ENCODE data around the gene SERPIND1.

GRCh38 chr22:20751185-20751851 lies 22.6 kb upstream of the SERPIND1 start:
- no peak for TF ChIP-seq CTCF (conservative IDR thresholded peaks at IDR 0.05; ENCODE audit: low read length)
- TF ChIP-seq EZH2phosphoT487 (IDR thresholded peaks at IDR 0.05; ENCODE audit: borderline replicate concordance): no peak
